Fibroblast of pulmonary artery (primary cell): ENCODE measurements around the gene LSM7.

Source experiments
- DNase-seq: peaks from one replicate; pipeline ENCODE4 v3.0.0-alpha.2; 2010; ENCODE audit warnings: low read depth
- H3K4me3 ChIP-seq: replicated peaks from 2 replicates; pipeline ENCODE4 v1.5.1; 2011; ENCODE audit warnings: low read depth, mild to moderate bottlenecking, control low read depth, low read length, moderate library complexity
- CTCF ChIP-seq: IDR thresholded peaks from 2 replicates; pipeline ENCODE4 v1.5.1; 2011; ENCODE audit warnings: mild to moderate bottlenecking, control low read depth, low read length, inconsistent platforms; ENCODE audit errors: missing control alignments

The LSM7 gene

GRCh38 chr19:2359992-2360685, 31.8 kb upstream of the LSM7 start, which contains the start of gene TMPRSS9:
Gene TMPRSS9, plus strand, starts transcription at chr19:2360265. Its CDS starts 29,521 bp downstream, at chr19:2389786.
- no peak for DNase-seq
- H3K4me3 ChIP-seq = no peak within 1 kb of the TSS
- TF ChIP-seq CTCF = no peak

DNA sequence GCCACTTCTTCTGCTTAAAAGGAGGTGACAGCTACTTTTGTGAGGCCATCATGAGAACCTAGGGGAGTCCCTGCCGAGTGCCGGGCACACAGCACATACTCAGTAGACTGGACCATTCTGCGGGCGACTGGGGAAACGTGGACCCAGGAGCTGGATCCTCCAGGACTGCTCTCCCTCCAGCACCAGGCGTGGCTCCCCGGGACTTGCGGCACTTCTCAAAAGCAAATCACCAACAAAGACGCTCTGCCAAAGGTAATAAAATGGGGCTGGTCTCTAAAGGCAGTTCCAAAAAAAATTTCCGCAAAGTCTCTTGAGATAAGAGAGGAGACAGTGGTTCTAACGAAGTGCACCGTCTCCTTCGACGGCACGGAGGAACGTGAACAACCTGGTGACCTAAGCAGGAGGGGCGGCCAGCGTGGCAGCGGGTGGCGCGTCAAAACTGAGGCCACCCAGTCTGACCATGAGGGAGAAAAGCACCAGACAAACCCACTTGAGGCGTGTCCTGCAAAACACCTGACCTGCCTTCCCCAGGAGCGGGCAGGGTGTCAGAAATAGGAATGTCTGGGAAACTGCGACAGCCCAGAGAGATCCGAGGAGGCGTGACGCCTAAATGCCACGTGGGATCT, 30.3 kb upstream of the LSM7 start:
- TF ChIP-seq CTCF = no peak
- H3K4me3 ChIP-seq = no peak overlapping the region
- no peak for DNase-seq

GRCh38 chr19:2357279-2358206, 29.2 kb upstream of the LSM7 start:
- DNase-seq = no peak
- no peak overlapping the region for H3K4me3 ChIP-seq
- no peak for TF ChIP-seq CTCF

DNA sequence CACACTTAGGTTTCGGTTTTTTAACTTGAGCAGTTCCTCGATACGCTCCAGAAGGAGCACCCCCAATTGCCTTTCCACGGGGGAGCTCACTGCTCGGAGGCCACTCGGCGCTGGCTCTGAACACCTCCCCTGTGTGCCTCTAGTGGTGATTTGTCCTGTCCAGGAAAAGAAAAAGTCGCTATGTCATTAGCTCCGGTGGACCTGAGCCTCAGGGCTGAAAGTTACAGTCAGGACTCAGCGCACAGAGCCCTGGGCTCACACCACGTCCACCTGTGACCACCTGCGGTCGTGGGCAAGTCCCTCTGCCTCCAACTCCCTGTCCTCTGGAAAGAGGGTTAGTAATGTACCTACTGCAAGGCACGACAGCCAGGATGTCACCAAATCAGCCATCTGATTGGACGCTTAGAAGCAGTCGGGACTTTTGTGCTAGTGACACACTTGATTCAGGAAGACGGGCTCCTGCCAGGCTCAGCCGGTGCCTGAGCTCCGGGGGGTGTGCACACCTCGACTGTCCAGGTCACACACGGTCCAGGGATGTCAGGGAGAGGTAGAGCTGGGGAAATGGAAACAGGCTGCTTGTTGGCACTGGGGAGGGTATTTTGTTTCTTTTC, 27.8 kb upstream of the LSM7 start:
- no peak for DNase-seq
- TF ChIP-seq CTCF = no peak
- H3K4me3 ChIP-seq = no peak overlapping the region

- TF ChIP-seq CTCF = no peak
- no peak overlapping the region for H3K4me3 ChIP-seq
- no peak for DNase-seq
Measured at GRCh38 chr19:2355168-2356035, 27.0 kb upstream of the LSM7 start.

DNA sequence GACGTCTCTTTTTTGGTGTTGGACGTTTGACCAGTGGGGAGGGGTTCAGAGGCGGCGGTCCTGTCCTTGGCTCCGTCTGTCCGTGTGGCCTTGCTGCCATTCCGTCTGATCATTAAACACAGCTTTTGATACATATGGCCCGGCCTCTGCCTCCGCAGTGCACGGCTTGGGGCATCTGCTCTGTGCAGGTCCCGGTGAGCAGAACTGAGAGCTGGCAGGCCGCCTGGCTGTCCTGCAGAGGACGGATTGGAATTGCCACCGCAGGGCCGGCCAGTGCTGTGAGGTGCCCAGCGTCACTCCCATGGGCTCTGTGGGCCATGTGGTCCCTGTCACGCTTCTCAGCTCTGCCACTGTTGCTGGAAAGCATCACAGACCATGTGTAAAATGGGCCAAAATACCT, 26.3 kb upstream of the LSM7 start:
- no peak for DNase-seq
- H3K4me3 ChIP-seq = no peak overlapping the region
- TF ChIP-seq CTCF = no peak
